ENCODE measurements around the gene MGAT4A. TPM values are rescaled to one million over a fixed set of nuclear protein-coding genes. Genes with fewer than 3 reads are reported as not detected.

The MGAT4A gene
- total RNA-seq, 1 experiment from 2014 or later: 23.0 TPM

GRCh38 chr2:98634406-98635092 lies 96.4 kb downstream of the MGAT4A start:
- H3K36me3 Mint-ChIP-seq (ENCODE audit: insufficient read depth, unreplicated experiment): no peaks in the 10 kb centered on the region
- CTCF ChIA-PET: interaction anchor here (0.6 to 1.0 kb wide), 3 partner anchors 202 to 432 kb away, joined by 3 to 5 read pairs (median 4); no protein-coding TSS in a partner anchor
- peak; percentile 8 for DNase-seq
- TF ChIP-seq, protein P1, sequence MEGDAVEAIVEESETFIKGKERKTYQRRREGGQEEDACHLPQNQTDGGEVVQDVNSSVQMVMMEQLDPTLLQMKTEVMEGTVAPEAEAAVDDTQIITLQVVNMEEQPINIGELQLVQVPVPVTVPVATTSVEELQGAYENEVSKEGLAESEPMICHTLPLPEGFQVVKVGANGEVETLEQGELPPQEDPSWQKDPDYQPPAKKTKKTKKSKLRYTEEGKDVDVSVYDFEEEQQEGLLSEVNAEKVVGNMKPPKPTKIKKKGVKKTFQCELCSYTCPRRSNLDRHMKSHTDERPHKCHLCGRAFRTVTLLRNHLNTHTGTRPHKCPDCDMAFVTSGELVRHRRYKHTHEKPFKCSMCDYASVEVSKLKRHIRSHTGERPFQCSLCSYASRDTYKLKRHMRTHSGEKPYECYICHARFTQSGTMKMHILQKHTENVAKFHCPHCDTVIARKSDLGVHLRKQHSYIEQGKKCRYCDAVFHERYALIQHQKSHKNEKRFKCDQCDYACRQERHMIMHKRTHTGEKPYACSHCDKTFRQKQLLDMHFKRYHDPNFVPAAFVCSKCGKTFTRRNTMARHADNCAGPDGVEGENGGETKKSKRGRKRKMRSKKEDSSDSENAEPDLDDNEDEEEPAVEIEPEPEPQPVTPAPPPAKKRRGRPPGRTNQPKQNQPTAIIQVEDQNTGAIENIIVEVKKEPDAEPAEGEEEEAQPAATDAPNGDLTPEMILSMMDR (IDR thresholded peaks at IDR 0.05; ENCODE audit: unreplicated experiment): no peak
- H3K27ac Mint-ChIP-seq (ENCODE audit: unreplicated experiment): no peak overlapping the region
- no peak overlapping the region for H3K4me3 Mint-ChIP-seq (ENCODE audit: low read depth, unreplicated experiment)
- BruUV-seq (replicated peaks): no TSS peak
- H3K9me3 Mint-ChIP-seq (ENCODE audit: low read depth, unreplicated experiment): no peaks in the 10 kb centered on the region
- intact Hi-C loops (cut with micrococcal nuclease; ENCODE audit: unreplicated experiment): no loop called here
- no peaks in the 10 kb centered on the region for H3K4me1 Mint-ChIP-seq (ENCODE audit: low read depth, unreplicated experiment)
- no peaks in the 10 kb centered on the region for H3K27me3 Mint-ChIP-seq (ENCODE audit: unreplicated experiment)

GRCh38 chr2:98632351-98632750 lies 98.6 kb downstream of the MGAT4A start:
- CTCF ChIA-PET: interaction anchor here (0.6 to 0.7 kb wide), 2 partner anchors 385 to 820 kb away, joined by 5 to 6 read pairs; no protein-coding TSS in a partner anchor
- no peak overlapping the region for H3K4me3 Mint-ChIP-seq (ENCODE audit: low read depth, unreplicated experiment)
- no peaks in the 10 kb centered on the region for H3K4me1 Mint-ChIP-seq (ENCODE audit: low read depth, unreplicated experiment)
- no peak overlapping the region for H3K27ac Mint-ChIP-seq (ENCODE audit: unreplicated experiment)
- no TSS peak for BruUV-seq (replicated peaks)
- TF ChIP-seq, protein P1 (IDR thresholded peaks at IDR 0.05; ENCODE audit: unreplicated experiment): no peak
- intact Hi-C loops (cut with micrococcal nuclease; ENCODE audit: unreplicated experiment): no loop called here
- no peaks in the 10 kb centered on the region for H3K27me3 Mint-ChIP-seq (ENCODE audit: unreplicated experiment)
- DNase-seq: no peak
- no peaks in the 10 kb centered on the region for H3K9me3 Mint-ChIP-seq (ENCODE audit: low read depth, unreplicated experiment)
- no peaks in the 10 kb centered on the region for H3K36me3 Mint-ChIP-seq (ENCODE audit: insufficient read depth, unreplicated experiment)

DNA sequence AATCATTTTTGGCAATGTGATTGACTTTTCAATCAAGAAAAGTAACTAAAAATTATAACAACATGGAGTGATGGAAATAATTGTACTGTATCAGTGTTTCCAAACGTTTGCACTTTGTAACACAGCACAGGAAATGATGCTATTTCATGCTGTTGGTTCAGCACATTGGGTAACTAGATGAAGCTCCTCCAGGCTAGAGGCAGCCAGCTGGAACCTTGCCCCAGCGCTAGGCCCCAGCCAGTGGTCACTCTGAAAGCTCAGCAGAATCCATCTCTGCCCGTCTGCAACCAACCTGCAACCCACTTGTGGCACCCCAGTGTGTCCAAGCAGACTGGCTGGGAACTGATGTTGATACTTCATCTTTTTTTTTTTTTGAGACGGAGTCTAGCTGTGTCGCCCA lies 107.3 kb downstream of the MGAT4A start:
- Mint-ChIP-seq H3K9me3 (ENCODE audit: low read depth, unreplicated experiment) (no peaks in the 10 kb centered on the region), H3K36me3 (ENCODE audit: insufficient read depth, unreplicated experiment) (no peaks in the 10 kb centered on the region), H3K4me3 (ENCODE audit: low read depth, unreplicated experiment) (no peak overlapping the region), H3K27me3 (ENCODE audit: unreplicated experiment) (no peaks in the 10 kb centered on the region), H3K4me1 (ENCODE audit: low read depth, unreplicated experiment) (no peaks in the 10 kb centered on the region), H3K27ac (ENCODE audit: unreplicated experiment) (no peak overlapping the region)
- no peak for DNase-seq
- intact Hi-C loops (cut with micrococcal nuclease; ENCODE audit: unreplicated experiment): no loop called here
- TF ChIP-seq, protein P1 (IDR thresholded peaks at IDR 0.05; ENCODE audit: unreplicated experiment): no peak
- BruUV-seq (replicated peaks): no TSS peak
- CTCF ChIA-PET: no interaction called here

GRCh38 chr2:98617149-98617548 lies 113.8 kb downstream of the MGAT4A start:
- Mint-ChIP-seq H3K4me1 (ENCODE audit: low read depth, unreplicated experiment) (no peaks in the 10 kb centered on the region), H3K36me3 (ENCODE audit: insufficient read depth, unreplicated experiment) (peaks cover 32% of the 10 kb centered on the region), H3K9me3 (ENCODE audit: low read depth, unreplicated experiment) (no peaks in the 10 kb centered on the region), H3K27me3 (ENCODE audit: unreplicated experiment) (no peaks in the 10 kb centered on the region), H3K4me3 (ENCODE audit: low read depth, unreplicated experiment) (no peak overlapping the region), H3K27ac (ENCODE audit: unreplicated experiment) (no peak overlapping the region)
- CTCF ChIA-PET: no interaction called here
- no TSS peak for BruUV-seq (replicated peaks)
- intact Hi-C loops (cut with micrococcal nuclease; ENCODE audit: unreplicated experiment): no loop called here
- no peak for DNase-seq
- TF ChIP-seq, protein P1 (IDR thresholded peaks at IDR 0.05; ENCODE audit: unreplicated experiment): no peak

All from Calu3 (cell line).